ENCODE results near the gene ATN1.
"Not testable (repeated sequence)": the region's sequence is repeated elsewhere in the genome, so short reads cannot be mapped to it uniquely, and the experiment has no call there.

ATN1 gene

GRCh38 chr12:6904280-6905276, 23.2 kb upstream of the ATN1 start, which contains the start of gene LRRC23:
TSS of gene LRRC23 (plus strand) at chr12:6904822. CDS start at chr12:6905634, 812 bp downstream.
- peak within 1 kb of the TSS; percentile 25 for H3K27ac ChIP-seq
- in situ Hi-C loops (cut with HindIII; ENCODE audit: low pct_ligation_motif_present, low sequenced_read_pairs) = no loop called here
- H3K36me3 ChIP-seq (replicated peaks) = no peaks in the 10 kb centered on the region
- DNase-seq = peak; percentile 96
- H3K27me3 ChIP-seq (replicated peaks) = no peaks in the 10 kb centered on the region
- TF ChIP-seq CTCF (IDR thresholded peaks at IDR 0.05; ENCODE audit: low read depth, low read length, missing control alignments) = no peak
- H3K4me3 ChIP-seq (ENCODE audit: low read depth, low read length) = peak within 1 kb of the TSS; percentile 84

DNA sequence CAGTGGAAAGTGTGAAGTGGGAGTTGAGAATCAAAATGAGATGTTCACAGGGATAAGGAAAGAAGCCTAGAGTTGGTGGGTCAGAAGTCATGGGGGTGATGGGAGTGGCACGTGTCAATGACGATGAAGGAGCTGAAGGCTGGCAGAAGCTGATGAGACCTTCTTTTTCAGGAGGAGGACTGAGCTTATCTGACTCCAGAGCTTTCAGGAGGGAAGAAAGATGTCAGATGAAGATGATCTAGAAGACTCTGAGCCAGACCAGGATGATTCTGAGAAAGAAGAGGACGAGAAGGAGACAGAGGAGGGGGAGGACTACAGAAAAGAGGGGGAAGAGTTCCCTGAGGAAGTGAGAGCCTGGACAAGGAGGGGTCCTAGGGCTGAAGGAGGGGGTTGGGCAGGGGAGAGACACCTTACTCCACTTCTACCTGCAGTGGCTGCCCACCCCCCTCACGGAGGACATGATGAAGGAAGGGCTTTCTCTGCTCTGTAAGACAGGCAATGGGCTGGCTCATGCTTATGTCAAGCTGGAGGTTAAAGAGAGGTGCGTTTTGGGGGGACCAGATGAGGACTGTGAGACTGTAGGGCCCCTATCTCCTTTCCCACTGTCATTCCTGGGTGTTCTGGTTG, 22.2 kb upstream of the ATN1 start:
- Histone ChIP-seq H3K36me3 (replicated peaks) (no peaks in the 10 kb centered on the region), H3K27ac (no peak overlapping the region), H3K4me3 (ENCODE audit: low read depth, low read length) (peak overlapping the region; percentile 84), H3K27me3 (replicated peaks) (no peaks in the 10 kb centered on the region)
- no peak for TF ChIP-seq CTCF (IDR thresholded peaks at IDR 0.05; ENCODE audit: low read depth, low read length, missing control alignments)
- DNase-seq = no peak
- in situ Hi-C loops (cut with HindIII; ENCODE audit: low pct_ligation_motif_present, low sequenced_read_pairs) = no loop called here

- in situ Hi-C loops (cut with HindIII; ENCODE audit: low pct_ligation_motif_present, low sequenced_read_pairs); DNase-seq; H3K4me3 ChIP-seq (ENCODE audit: low read depth, low read length); H3K27ac ChIP-seq; H3K27me3 ChIP-seq (replicated peaks); H3K36me3 ChIP-seq (replicated peaks): not testable (repeated sequence)
Observed at GRCh38 chr12:6908141-6908540, 19.6 kb upstream of the ATN1 start.

GRCh38 chr12:6909421-6910145, 18.2 kb upstream of the ATN1 start:
- no peaks in the 10 kb centered on the region for H3K36me3 ChIP-seq (replicated peaks)
- H3K27ac ChIP-seq = no peak overlapping the region
- H3K4me3 ChIP-seq (ENCODE audit: low read depth, low read length) = no peak overlapping the region
- DNase-seq = no peak
- TF ChIP-seq CTCF (IDR thresholded peaks at IDR 0.05; ENCODE audit: low read depth, low read length, missing control alignments) = no peak
- no peaks in the 10 kb centered on the region for H3K27me3 ChIP-seq (replicated peaks)
- in situ Hi-C loops (cut with HindIII; ENCODE audit: low pct_ligation_motif_present, low sequenced_read_pairs) = no loop called here

DNA sequence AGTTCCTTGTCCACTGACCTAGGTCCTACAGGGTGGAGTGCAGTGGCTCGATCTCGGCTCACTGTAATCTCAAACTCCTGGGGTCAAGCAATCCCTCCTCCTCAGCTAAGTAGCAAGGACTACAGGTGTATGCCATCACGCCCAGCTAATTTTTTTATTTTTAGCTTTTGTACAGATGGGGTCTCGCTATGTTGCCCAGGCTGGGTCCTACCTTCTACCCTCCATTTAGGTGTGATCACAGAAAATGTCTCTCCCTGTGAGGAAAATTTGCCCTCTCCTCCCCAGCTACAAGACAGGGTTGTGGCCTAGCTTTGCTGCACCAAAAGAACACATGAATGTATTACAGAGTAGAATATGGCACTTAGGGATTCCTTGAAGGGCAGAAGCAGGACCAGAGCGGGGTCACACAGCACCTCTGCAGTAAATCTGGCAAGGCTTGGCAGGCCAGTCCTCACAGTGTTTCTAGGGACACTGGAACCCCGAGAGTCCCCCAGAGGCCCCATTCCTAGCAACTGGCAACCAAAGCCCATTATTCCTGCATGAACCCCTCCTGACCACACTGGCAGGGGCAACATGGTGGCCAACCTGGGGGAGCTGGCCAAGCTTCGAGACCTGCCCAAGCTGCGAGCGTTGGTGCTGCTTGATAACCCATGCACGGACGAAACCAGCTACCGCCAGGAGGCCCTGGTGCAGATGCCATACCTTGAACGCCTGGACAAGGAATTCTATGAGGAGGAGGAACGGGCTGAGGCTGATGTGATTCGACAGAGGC, 15.4 kb upstream of the ATN1 start:
- in situ Hi-C loops (cut with HindIII; ENCODE audit: low pct_ligation_motif_present, low sequenced_read_pairs) = no loop called here
- H3K27ac ChIP-seq = no peak overlapping the region
- H3K27me3 ChIP-seq (replicated peaks) = no peaks in the 10 kb centered on the region
- DNase-seq = no peak
- H3K36me3 ChIP-seq (replicated peaks) = no peaks in the 10 kb centered on the region
- no peak for TF ChIP-seq CTCF (IDR thresholded peaks at IDR 0.05; ENCODE audit: low read depth, low read length, missing control alignments)
- no peak overlapping the region for H3K4me3 ChIP-seq (ENCODE audit: low read depth, low read length)

Data from brain microvascular endothelial cell (primary cell).